ENCODE data around the gene PEAK3.

The PEAK3 gene

DNA sequence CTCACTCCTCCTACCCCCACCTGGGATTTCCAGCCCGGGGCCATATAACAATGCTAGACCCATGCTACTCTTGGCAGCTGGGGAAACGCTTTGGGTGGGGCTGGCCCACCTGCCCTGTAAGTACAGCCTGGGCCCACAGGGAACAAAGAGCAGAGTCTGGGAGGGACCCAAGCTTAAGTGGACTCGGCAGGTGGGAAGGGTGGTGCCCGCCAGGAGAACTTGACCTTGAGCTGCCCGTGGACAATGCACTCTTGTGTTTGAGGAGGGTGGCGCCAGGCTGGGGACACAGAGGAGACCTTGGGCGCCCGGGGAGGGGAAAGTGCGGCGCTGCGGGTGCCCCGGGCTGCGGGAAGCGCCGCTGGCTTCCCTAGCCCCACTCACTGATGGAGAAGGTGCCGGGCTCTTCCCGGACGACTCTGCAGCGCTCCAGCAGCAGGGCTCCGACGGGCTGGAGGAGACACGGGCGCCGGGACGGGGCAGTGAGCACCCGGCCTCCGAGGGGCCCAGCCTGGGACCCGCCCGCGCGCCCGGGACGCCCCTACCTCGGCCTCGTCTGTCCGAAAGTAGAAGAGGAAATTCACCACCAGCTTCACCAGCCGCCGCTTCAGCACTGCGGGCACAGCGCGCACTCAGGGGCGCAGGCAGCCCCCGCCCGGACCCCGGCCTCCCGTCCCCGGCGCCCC is 46.5 kb downstream of the PEAK3 start:
- DNase-seq: no peak

DNA sequence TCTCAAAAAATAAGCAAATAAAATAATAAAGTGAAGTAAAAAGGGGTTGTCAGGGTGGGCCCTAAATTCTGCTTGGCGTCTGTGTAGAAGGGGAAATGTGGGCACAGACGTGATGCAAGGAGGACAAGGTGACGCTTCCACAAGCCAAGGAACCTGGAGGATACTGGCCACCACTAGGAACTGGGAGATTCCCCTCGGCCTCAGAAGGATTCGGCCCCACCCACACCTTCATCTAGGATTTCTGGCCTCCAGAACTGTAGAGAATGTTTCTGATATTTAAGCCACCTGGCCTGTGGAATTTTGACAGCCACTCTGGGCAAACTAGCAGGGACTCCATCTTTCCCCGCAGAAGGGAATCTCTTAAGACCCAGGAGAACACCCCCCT is 47.0 kb downstream of the PEAK3 start:
- DNase-seq: no peak

DNA sequence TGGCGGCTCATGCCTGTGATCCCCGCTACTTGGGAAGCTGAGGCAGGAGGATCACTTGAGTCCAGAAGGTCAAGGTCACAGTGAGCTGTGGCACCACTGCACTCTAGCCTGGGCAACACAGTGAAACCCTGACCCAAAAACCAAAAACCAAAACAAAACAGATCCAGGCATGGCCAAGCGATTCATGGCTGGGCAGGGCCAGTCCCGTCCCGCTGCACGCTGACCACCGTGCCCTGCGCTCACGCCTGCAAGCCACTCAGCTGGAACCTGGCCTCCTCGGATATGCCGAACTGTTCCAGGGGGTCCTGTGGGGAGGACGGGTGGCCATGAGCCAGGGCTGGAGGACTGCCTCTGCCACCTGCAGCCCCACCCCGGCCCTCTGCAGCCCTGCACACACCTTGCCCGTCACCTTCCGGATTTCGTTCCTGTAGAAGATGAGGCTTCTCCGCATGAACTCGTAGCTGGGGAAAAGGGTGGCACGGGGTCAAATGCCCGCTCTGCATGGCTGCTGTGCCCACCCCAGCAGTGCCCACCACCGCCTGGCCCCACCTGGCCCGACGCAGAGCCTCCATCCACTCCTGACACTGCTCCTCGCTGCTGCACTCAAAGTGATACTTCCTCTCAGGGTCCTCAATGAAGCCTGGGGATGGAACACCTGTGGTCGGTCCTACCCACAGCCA is 48.2 kb downstream of the PEAK3 start:
- DNase-seq: no peak

- DNase-seq: no peak
Measured at GRCh38 chr19:2232286-2233151, 49.5 kb downstream of the PEAK3 start.

DNA sequence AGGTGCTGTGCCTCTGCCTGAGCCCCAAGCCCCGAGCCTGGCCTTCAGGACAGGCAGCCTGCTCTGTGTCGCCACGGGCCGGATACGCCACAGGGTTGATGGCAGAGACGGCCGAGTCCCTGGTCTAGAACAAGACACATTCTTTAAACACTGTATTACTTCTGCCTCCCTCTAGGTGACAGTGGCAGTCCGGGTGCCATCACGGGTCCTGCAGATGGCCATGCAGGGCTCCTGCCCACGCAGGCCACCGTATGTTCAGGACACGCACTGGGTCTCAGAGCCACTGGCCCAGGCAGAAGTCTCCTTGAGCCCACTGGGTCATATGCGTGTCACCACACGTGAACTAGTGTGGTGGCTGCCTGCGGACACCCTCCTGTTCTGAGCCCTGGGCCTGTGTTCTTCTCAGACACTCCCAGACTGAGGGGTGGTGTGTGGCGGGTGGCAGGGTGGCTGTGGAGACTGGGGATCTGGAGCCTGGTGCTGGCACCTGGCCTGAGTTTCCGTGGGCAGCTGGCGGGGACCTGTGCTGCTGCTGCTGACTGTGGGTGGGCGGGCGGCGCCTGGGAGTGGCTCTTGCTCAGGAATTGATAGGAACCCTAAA is 50.3 kb downstream of the PEAK3 start:
- peak; percentile 22 for DNase-seq

DNA sequence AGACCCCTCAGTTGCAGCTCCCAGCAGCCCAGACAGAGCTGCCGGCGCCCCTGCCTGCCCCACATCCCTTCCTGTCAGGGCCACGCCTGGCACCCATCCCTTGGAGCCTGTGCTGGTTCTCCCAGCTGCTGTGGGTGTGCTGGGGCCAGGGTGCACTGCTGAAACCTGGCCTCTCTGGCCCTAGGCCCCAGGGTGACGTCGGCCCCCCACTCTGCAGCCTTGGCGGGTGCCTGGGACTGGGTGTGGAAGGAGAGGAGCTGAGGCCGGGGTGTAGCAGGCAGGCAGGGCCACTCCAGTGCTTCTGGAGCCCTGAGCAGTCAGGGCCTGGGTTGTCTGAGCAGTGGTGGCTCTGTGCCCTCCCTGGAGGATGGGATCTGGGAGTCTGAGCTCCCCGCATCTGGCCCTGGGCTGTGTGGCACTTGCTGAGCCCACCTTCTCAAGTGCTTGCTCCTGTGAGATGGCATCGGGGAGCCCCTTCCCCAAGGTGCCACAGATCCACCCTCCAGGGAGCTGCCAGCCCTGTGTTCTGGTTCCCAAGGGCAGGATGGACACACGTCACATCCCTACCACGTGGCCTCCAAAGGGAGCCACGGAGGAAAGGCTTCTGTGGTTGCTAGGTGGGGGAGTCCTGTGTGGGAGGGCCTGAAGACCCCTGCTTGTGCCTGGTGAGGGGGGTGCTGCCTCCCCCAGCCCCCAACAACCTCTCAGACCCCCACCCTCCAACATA is 51.0 kb downstream of the PEAK3 start:
- no peak for DNase-seq

DNA sequence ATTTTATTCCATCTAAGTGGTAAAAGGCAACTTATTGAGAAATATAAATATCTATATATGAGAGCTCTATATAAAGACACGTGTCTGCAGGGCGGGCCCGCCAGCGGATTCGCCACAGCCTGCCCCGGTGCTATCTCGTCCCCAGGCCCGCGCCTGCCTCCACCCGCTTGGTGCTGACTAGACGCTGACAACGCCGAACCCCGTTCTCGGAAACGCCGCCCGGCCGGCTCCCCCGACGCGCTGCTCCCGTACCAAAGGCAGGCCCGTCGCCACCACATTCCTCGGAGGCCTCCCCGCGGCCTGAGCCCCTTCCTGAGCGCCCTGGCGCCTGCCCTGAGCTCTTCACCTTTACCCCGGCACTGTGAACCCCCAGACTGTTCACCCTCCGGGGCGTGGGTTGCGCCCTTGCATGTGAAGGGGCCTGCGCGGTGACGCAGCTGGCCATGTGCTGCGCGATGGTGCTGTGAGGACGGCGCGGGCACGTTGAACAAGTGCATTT is 51.9 kb downstream of the PEAK3 start:
- DNase-seq: no peak

DNA sequence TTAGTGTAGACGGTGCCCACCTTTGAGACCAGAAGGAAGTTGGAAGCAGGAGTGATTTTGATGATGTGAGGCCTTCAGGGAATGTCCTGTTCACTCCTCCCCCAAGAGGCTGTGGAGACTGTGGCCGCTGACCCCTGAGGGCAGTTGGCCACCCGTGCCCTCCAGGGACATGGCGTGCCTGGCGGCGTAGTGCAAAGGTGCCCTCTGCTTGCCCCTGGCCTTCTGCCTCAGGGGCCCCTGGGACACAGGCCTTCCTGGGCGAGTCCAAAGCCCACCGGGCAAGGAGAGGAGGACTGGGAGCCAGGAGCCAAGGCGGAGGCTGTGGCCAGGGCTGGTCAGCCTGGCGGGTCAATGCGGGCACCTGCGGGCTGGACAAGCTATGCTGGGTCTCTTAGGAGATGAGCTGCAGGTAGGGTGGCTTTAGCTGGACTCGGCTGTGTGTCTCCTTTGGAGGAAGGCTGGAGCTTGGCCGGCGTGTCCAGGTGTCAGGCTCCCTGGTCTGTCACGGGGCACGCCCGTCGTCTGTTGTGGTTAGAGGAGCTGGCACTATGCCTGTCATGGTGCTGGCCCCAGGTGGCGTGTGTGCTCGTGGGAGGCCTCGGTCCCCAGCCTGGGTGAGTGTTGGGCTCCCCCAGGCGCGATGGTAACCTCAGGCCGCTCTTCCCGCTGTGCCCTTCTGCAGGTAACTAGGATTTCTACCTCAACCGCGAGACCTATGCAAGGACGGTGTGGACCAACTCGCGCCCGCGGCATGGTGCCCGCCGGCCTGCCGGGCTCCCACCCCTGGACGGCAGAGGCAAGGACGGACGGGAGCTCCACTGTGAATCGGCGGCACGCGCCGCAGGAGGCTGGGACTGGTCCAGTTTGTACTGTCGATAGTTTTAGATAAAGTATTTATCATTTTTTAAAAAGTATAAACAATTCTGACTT is 52.6 kb downstream of the PEAK3 start:
- DNase-seq: no peak

DNA sequence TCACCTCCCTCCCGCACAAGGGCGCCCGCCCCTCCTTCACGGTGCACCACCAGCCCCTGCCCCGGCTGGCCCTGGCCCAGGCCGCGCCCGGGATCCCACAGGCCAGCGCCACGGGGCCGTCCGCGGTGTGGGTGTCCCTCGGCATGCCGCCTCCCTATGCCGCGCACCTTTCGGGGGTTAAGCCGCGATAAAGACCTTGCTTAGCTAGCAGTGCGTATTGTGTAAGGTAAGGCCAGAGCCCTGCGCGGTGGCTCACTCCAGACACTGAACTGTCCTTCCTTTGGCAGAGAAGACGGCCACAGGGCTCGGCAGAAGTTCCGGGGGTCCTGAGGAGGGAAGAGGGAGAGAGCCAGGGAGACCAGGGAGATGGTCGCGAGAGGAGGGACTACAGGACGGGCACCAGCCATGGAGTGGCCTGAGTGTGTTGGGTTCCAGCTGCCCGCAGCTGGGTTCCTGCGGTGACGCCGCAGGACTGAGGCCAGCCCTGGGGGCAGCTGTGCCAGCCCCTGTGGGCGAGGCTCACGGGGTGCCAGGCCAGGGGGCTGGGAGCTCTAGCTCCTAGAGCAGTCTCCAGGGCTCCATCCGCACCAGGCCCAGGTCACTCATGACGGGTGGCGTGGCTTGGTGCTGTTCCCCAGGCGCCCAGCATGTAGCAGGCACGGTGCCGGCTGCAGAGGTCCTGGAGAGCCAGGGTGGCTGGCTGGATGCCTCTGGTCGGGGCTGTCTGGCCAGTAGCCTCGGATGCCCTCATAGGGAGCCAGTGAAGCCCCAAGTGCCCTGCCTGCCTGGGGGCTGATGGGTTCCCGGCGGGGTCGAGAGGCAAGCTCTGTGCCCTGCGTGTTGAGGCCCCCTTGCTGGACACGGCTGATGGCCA is 53.6 kb downstream of the PEAK3 start:
- DNase-seq: no peak

DNA sequence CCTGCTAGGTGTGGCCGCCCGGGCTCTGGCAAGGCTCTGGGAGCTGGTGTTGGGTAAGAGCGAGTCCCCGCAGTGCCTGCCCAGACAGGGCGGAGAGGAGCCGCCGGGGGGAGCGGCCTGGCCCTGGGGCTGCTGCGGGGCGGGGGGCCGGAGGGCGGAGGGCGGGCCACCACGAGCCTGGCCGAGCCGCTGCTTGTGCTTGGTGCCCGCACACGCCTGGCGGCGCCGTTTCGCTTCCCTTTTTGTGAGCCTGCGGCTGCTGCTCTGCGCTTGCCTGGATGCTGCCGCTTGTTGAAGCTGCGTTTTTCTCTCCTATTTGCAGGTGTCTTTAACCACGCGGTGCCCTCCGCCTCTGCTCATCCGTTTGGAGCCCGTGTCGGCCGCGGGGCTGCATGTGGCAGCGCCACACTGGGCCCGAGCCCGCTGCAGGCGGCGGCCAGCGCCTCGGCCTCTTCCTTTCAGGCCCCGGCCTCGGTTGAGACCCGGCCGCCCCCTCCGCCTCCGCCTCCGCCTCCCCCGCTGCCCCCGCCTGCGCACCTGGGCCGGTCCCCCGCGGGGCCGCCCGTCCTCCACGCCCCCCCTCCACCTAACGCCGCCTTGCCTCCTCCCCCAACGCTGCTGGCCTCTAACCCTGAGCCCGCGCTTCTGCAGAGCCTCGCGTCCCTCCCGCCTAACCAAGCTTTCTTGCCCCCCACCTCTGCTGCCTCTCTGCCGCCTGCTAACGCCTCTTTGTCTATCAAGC is 54.4 kb downstream of the PEAK3 start:
- no peak for DNase-seq

- no peak for DNase-seq
Measured at GRCh38 chr19:2226840-2227360, 55.1 kb downstream of the PEAK3 start.

- no peak for DNase-seq
Measured at GRCh38 chr19:2226051-2226839, 55.7 kb downstream of the PEAK3 start.

DNA sequence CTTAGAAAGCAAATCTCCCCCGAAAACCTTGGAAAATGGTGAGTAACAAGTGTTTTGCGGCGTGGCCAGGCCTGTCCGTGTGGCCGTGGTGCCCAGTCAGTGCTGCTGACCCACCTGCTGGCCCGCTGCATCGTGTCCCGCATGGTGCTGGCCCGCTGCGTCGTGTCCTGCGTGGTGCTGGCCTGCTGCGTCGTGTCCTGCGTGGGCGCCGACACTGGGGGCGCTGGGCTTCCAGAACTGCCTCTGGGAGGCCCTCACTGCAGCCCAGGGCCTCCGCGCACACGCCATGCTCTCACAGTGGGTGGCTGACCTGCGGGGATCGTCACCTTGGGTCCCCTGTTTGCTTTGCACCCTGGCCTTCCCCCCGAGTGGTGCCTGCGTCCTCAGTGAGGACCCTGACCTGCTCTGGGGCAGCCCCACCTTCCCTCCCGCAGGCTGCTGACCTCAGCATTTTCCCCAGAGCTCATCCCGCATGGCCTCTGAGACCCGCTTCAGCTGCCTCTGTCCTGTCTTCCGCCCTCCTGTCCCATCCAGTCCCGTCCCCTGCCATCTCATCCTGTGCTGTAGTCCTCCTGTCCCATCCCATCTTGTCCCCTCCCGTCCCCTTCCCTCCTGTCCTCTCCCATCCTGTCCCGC is 56.4 kb downstream of the PEAK3 start:
- DNase-seq: no peak

DNA sequence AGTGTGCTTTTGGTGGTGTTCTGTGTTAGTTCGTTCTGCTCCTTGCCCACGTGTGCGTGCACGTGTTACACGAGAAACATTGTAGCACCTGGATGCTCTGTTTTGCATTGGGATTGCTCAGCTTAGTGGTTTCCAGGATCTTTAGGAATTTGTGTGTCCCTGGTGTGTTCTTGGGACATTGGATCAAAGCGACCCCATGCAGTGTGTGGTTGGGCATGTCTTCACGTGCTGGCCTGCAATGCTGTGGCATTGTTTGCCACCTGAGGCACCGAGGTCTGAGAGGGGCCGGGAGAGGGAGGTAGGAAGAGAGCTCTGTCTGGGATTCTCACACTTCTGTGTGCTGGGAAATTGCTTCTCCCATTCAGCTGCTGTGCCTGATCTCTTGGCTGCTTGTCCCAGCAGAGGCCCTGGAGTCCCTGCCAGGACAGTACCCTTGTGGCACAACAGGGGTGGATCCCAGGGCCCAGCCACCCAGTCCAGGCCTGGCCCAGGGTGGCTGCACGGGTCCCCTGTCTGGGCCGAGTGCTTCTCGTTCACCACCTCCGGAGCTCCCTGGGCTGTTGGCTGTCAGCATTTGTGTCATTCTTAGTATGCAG is 57.1 kb downstream of the PEAK3 start:
- no peak for DNase-seq

Measured in activated CD4-positive, alpha-beta T cell treated with anti-CD3 and anti-CD28 coated beads, Interleukin-10, Interleukin-2, amounts not matched to agents 100 ng/mL and 50 ng/mL, durations not matched to agents 16 hours and 8 hours (primary cell).